ENCODE data around the gene SPSB2.
A peak's percentile ranks its signal among the peaks of the same experiment; 100 is the strongest.

SPSB2 gene

DNA sequence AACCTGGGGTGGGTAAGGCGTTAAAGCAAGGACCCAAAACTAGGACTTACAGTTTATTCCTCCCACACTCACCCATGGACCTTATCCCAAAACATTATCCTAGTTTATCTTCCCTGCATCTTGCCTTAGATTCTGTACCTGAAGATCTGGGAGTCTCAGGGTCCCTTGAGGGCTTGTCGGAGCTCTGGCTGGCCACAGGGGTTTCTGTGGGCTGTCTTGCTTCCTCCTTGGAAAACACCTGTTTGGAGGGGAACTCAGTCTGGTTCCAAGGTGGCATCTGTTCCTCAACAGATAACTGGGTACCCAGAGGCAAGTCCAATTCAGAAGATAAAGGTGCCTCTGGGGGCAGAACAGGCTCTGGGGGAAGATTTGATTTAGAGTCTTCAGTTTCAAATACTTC, 23.7 kb downstream of the SPSB2 start:
- peak overlapping the region; percentile 80 for H3K4me3 ChIP-seq (ENCODE audit: low read depth, low read length, poor library complexity, severe bottlenecking)

GRCh38 chr12:6847676-6848075, 25.4 kb downstream of the SPSB2 start:
- 0 out of 2 replicates have a peak, but pooled peaks cover 3% of the 10 kb centered on the region for H3F3A ChIP-seq (ENCODE audit: insufficient read depth, low read length)
- no peaks in the 10 kb centered on the region for H3K9me3 ChIP-seq (ENCODE audit: low read length)
- H3K4me3 ChIP-seq (ENCODE audit: low read depth, low read length, poor library complexity, severe bottlenecking) = no peak overlapping the region
- peaks cover 43% of the 10 kb centered on the region for H3K36me3 ChIP-seq (ENCODE audit: insufficient read depth, low read length)
- peaks cover 34% of the 10 kb centered on the region for H3K4me1 ChIP-seq (ENCODE audit: insufficient read depth, low read length, severe bottlenecking)
- no peaks in the 10 kb centered on the region for H3K9me2 ChIP-seq (ENCODE audit: low read depth, low read length)
- TF ChIP-seq CTCF (IDR thresholded peaks at IDR 0.05; ENCODE audit: low read length) (no peak), EZH2 (IDR thresholded peaks at IDR 0.05; ENCODE audit: borderline replicate concordance, low read length) (no peak)
- H3K9ac ChIP-seq (ENCODE audit: low read length) = no peak overlapping the region
- peaks cover 8% of the 10 kb centered on the region for H3K79me2 ChIP-seq (ENCODE audit: insufficient read depth, low read length)
- H3K27me3 ChIP-seq (ENCODE audit: insufficient read depth, low read length) = no peaks in the 10 kb centered on the region
- no peaks in the 10 kb centered on the region for H4K20me1 ChIP-seq (ENCODE audit: insufficient read depth, low read length)
- no peak overlapping the region for H2AFZ ChIP-seq (ENCODE audit: low read length)
- H3K27ac ChIP-seq (ENCODE audit: low read depth, low read length, poor library complexity, severe bottlenecking) = no peak overlapping the region
- H3K4me2 ChIP-seq (ENCODE audit: low read length) = no peak overlapping the region

More for the DNA sequence above, 23.7 kb downstream of the SPSB2 start:
- Histone ChIP-seq H3K36me3 (ENCODE audit: insufficient read depth, low read length) (peaks cover 43% of the 10 kb centered on the region), H3K27me3 (ENCODE audit: insufficient read depth, low read length) (no peaks in the 10 kb centered on the region), H3K9ac (ENCODE audit: low read length) (peak overlapping the region; percentile 93; the same call in 1 of the 2 replicates), H3K9me2 (ENCODE audit: low read depth, low read length) (no peaks in the 10 kb centered on the region), H4K20me1 (ENCODE audit: insufficient read depth, low read length) (no peaks in the 10 kb centered on the region), H3K9me3 (ENCODE audit: low read length) (no peaks in the 10 kb centered on the region), H2AFZ (ENCODE audit: low read length) (no peak overlapping the region), H3K27ac (ENCODE audit: low read depth, low read length, poor library complexity, severe bottlenecking) (no peak overlapping the region), H3K4me1 (ENCODE audit: insufficient read depth, low read length, severe bottlenecking) (peaks cover 36% of the 10 kb centered on the region), H3K79me2 (ENCODE audit: insufficient read depth, low read length) (peaks cover 20% of the 10 kb centered on the region), H3K4me2 (ENCODE audit: low read length) (peak overlapping the region; percentile 83; the same call in 1 of the 2 replicates), H3F3A (ENCODE audit: insufficient read depth, low read length) (0 out of 2 replicates have a peak, but pooled peaks cover 3% of the 10 kb centered on the region)
- no peak for TF ChIP-seq CTCF (IDR thresholded peaks at IDR 0.05; ENCODE audit: low read length)
- TF ChIP-seq EZH2 (IDR thresholded peaks at IDR 0.05; ENCODE audit: borderline replicate concordance, low read length) = no peak

DNA sequence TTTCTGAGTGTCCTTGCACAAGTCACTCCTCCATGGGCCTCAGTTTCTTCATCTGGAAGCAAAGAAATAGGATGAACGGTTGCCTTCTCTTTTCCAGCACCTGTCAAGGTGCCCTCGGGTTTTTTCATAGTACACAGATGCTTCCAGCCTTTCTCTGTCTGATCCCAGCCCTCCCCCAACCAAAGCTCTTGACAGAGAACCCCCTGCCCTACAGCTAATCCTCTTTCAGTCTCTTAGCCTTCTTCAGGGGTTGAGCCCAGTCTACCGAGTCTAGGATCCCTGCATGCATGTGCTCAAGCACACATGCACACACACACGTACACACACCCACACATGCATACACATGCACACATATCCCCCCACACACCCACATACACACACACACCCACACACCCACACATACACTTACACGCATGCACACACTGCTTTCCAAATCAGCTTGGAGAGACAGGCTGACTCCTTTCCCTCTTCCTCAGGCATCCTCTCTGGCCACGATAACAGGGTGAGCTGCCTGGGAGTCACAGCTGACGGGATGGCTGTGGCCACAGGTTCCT, 26.7 kb downstream of the SPSB2 start:
- peaks cover 8% of the 10 kb centered on the region for H3K79me2 ChIP-seq (ENCODE audit: insufficient read depth, low read length)
- no peaks in the 10 kb centered on the region for H3K9me2 ChIP-seq (ENCODE audit: low read depth, low read length)
- H2AFZ ChIP-seq (ENCODE audit: low read length) = no peak overlapping the region
- 0 out of 2 replicates have a peak, but pooled peaks cover 3% of the 10 kb centered on the region for H3F3A ChIP-seq (ENCODE audit: insufficient read depth, low read length)
- no peaks in the 10 kb centered on the region for H3K27me3 ChIP-seq (ENCODE audit: insufficient read depth, low read length)
- no peak for TF ChIP-seq EZH2 (IDR thresholded peaks at IDR 0.05; ENCODE audit: borderline replicate concordance, low read length)
- no peak for TF ChIP-seq CTCF (IDR thresholded peaks at IDR 0.05; ENCODE audit: low read length)
- H4K20me1 ChIP-seq (ENCODE audit: insufficient read depth, low read length) = no peaks in the 10 kb centered on the region
- H3K27ac ChIP-seq (ENCODE audit: low read depth, low read length, poor library complexity, severe bottlenecking) = no peak overlapping the region
- no peak overlapping the region for H3K4me3 ChIP-seq (ENCODE audit: low read depth, low read length, poor library complexity, severe bottlenecking)
- H3K36me3 ChIP-seq (ENCODE audit: insufficient read depth, low read length) = peaks cover 43% of the 10 kb centered on the region
- H3K9me3 ChIP-seq (ENCODE audit: low read length) = no peaks in the 10 kb centered on the region
- H3K4me2 ChIP-seq (ENCODE audit: low read length) = no peak overlapping the region
- peaks cover 39% of the 10 kb centered on the region for H3K4me1 ChIP-seq (ENCODE audit: insufficient read depth, low read length, severe bottlenecking)
- H3K9ac ChIP-seq (ENCODE audit: low read length) = no peak overlapping the region
